Measurements from ENCODE around the gene CDPF1. TPM values are rescaled to one million over a fixed set of nuclear protein-coding genes. Genes with fewer than 3 reads are reported as not detected.
A peak's percentile ranks its signal among the peaks of the same experiment; 100 is the strongest.

CDPF1 gene
- total and polyA plus RNA-seq, 2 donors (not counting 1 experiment from before 2014, with no cell fraction given) = 9.8 to 15.4 TPM

- intact Hi-C loops (cut with micrococcal nuclease) = no loop called here
- WGBS (ENCODE audit: insufficient coverage) = 3% methylated on average over 28 of the region's 32 CpGs
- peaks cover 0 to 5% (median 2%) of the 10 kb centered on the region in 4 experiments for H3K27me3 ChIP-seq (replicated peaks in 1 of 4; ENCODE audit: control extremely low read depth in 1 of 4, control insufficient read depth in 3 of 4, insufficient read depth in 4 of 4, low read length in 3 of 4)
- TF ChIP-seq EZH2 (IDR thresholded peaks at IDR 0.05; ENCODE audit: borderline replicate concordance, insufficient read depth, low read depth, low read length, poor library complexity, severe bottlenecking) (no peak), CTCF (IDR thresholded peaks at IDR 0.05) (no peak)
- Mint-ChIP-seq H3K4me3 (peak overlapping the region; percentile 85), H3K4me1 (peaks cover 39% of the 10 kb centered on the region), H3K9me3 (ENCODE audit: insufficient read depth) (no peaks in the 10 kb centered on the region), H3K27ac (no peak overlapping the region), H3K27me3 (no peaks in the 10 kb centered on the region)
- peak overlapping the region in 4 of 5 experiments; percentile 53 to 76 (median 67) for H3K4me3 ChIP-seq (ENCODE audit: control extremely low read depth in 1 of 5, extremely low read depth in 1 of 5, insufficient read depth in 1 of 5, low read depth in 2 of 5, low read length in 4 of 5)
- no peaks in the 10 kb centered on the region for H3K36me3 ChIP-seq (replicated peaks in 1 of 2; ENCODE audit: control extremely low read depth in 1 of 2, control insufficient read depth in 1 of 2, extremely low read depth in 1 of 2, insufficient read depth in 2 of 2, low read length in 1 of 2)
- peaks cover 28 to 37% of the 10 kb centered on the region in 2 donors for H3K4me1 ChIP-seq (ENCODE audit: control insufficient read depth in 2 of 2, insufficient read depth in 2 of 2, low read length in 2 of 2)
- H4K20me1 ChIP-seq (ENCODE audit: control insufficient read depth, insufficient read depth, low read length, poor library complexity, severe bottlenecking) = no peaks in the 10 kb centered on the region
- H3K4me2 ChIP-seq (replicated peaks; ENCODE audit: low read depth, low read length, poor library complexity, severe bottlenecking) = peak overlapping the region; percentile 99
- DNase-seq (no peak), ATAC-seq (ENCODE audit: low read depth) (no peak)
- peaks cover 0 to 4% (median 0%) of the 10 kb centered on the region in 3 donors for H3K9me3 ChIP-seq (ENCODE audit: control extremely low read depth in 1 of 3, control insufficient read depth in 2 of 3, insufficient read depth in 1 of 3, low read length in 2 of 3)
- ChIA-PET CTCF (interaction anchor here (0.9 to 1.0 kb wide), 2 partner anchors 11 to 175 kb away, joined by 3 read pairs; no protein-coding TSS in a partner anchor), POLR2A (interaction anchor here (1.3 kb wide), 1 partner anchor 10 kb away, joined by 4 read pairs; no protein-coding TSS in a partner anchor)
- peak overlapping the region; percentile 91 for H2AFZ ChIP-seq (ENCODE audit: insufficient read depth, low read depth, low read length, poor library complexity, severe bottlenecking)
- no peak overlapping the region for H3K27ac ChIP-seq (ENCODE audit: low read length in 2 of 2)
- H3K9ac ChIP-seq (ENCODE audit: low read length) = peak overlapping the region; percentile 72
- peaks cover 5% of the 10 kb centered on the region for H3K79me2 ChIP-seq (ENCODE audit: control insufficient read depth, insufficient read depth, low read length)
Measured at GRCh38 chr22:46297151-46297812, 47.2 kb upstream of the CDPF1 start.
